ENCODE measurements around the gene CGB7.

DNA sequence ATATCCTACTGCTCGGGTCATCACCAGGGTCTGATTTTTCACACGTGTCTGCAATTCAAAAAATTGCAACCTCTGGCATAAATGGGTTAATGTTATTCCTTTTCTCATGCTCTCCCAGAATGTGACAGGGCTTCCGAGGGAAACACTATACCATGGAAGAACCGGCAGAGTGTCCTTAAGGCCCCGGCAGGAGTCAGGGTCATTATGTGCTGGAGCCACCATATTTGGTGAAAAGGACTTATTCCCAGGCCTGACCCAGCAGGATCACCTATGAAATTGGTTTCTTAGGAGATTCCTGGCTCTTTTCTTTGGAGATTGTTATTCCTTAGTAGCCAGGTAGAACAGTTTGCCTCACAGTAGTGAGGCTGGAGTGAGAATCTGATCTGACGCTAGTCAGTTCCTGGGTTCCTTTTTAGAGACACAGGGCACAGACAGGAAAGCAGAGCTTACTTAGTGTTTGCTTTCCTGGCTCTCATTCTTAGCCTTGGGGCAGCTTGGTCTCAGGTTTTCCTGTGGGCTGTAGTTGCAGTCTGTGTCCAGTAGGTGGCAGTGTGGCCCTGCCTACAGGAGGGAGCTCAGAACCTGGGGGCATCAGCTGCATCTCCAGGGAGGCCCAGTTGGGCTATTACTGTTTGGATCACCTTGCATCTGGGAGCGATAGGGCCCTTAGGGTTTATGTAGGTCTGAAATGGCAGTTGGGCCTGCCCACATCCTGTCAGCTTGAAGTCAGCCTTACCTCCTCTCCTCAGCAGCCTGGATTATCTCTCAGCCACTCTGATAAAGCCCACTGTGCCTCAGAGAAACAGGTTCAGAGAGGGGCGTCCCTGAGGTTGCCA, 40.1 kb upstream of the CGB7 start:
- TF ChIP-seq, protein P1, sequence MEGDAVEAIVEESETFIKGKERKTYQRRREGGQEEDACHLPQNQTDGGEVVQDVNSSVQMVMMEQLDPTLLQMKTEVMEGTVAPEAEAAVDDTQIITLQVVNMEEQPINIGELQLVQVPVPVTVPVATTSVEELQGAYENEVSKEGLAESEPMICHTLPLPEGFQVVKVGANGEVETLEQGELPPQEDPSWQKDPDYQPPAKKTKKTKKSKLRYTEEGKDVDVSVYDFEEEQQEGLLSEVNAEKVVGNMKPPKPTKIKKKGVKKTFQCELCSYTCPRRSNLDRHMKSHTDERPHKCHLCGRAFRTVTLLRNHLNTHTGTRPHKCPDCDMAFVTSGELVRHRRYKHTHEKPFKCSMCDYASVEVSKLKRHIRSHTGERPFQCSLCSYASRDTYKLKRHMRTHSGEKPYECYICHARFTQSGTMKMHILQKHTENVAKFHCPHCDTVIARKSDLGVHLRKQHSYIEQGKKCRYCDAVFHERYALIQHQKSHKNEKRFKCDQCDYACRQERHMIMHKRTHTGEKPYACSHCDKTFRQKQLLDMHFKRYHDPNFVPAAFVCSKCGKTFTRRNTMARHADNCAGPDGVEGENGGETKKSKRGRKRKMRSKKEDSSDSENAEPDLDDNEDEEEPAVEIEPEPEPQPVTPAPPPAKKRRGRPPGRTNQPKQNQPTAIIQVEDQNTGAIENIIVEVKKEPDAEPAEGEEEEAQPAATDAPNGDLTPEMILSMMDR (IDR thresholded peaks at IDR 0.05) = peak; percentile 96 to 100 (median 99)
- TF ChIP-seq POLR2AphosphoS5 (IDR thresholded peaks at IDR 0.05) (peak in 1 of 3 donors; percentile 9), POLR2A (IDR thresholded peaks at IDR 0.05) (no peak), EP300 (IDR thresholded peaks at IDR 0.05; ENCODE audit: low read depth) (no peak)

Measured in transverse colon (tissue), 4 donors.